ENCODE results near the gene HOXB1. TPM values are rescaled to one million over a fixed set of nuclear protein-coding genes. Genes with fewer than 3 reads are reported as not detected.

Gene HOXB1
- total RNA-seq: not detected

DNA sequence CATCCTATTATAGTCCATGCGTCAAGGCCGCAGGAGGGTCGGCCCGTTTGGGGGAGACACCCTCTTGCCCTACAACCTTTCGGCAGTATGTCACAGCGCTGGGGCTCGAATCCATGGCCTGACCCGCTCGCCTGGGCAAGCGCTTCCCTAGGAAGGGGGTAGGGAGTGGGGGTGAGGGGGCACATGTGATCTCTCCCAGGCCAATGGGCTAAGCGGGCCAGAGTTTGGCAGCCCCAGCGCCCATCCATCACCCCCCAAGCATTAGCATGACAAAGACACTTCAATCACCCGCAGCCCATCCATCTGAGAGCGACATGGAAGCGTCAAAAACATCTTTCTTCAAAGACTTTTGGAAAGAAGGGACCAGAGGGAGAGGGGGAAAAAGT is at the start of gene HOXB1:
TSS of gene HOXB1 (minus strand) at position 125 of the 386 bp plus-strand sequence. CDS start at position 18, 107 bp downstream.
- no peak for ATAC-seq
- no peak for DNase-seq (ENCODE audit: low spot score)

DNA sequence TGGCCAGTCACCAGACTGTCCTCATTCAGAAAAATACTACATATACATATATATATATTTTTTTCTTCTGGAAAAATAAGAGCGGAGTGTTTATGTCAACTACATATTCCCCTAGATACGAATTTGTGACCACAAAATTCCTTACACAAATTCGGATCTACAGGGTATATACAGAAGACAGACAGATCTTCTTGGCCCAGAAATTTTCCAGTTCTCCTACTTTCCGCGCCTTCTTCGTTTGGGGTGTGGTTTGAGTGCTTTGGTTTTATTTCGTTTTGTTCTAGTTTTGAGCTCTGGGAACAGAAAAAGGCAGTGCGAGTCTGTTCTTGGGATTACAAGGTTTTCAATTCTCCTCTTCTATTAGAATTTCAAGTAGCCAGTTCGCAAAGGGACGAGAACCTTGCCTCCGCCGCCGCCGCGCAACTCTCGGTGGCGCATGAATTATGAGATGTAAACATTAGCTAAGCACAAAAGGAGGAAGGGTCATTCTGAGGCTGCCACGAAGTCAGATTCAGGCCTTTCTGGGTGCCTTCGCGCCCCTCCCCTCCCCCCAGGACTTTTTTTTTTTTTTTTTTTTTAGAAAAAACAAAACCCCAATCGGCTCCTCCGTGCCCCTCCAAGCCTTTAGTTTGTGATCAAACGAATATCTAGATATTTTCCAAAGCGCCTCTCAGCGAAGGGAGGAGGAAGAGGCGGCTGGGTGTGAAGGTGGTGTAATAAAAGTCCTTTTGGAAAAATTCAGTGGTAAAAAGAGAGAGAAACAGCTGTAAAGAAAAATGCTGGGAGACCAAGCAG is 49.1 kb upstream of the HOXB1 start:
- no peak for ATAC-seq
- DNase-seq (ENCODE audit: low spot score): no peak

DNA sequence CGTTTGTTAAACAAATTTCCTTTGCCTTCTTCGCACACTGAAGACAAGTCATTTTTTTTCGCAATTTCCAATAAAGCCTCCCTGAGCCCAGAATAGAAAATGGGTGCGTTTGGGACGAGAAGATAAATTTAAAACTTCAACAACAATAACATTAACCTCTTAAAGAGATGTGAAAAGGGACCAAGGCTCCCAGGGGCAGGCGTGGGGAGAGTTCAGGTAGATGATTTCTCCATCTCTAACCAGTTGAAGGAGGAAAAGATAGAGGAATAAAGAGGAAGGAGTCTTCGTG is 48.6 kb upstream of the HOXB1 start:
- no peak for DNase-seq (ENCODE audit: low spot score)
- ATAC-seq: no peak

DNA sequence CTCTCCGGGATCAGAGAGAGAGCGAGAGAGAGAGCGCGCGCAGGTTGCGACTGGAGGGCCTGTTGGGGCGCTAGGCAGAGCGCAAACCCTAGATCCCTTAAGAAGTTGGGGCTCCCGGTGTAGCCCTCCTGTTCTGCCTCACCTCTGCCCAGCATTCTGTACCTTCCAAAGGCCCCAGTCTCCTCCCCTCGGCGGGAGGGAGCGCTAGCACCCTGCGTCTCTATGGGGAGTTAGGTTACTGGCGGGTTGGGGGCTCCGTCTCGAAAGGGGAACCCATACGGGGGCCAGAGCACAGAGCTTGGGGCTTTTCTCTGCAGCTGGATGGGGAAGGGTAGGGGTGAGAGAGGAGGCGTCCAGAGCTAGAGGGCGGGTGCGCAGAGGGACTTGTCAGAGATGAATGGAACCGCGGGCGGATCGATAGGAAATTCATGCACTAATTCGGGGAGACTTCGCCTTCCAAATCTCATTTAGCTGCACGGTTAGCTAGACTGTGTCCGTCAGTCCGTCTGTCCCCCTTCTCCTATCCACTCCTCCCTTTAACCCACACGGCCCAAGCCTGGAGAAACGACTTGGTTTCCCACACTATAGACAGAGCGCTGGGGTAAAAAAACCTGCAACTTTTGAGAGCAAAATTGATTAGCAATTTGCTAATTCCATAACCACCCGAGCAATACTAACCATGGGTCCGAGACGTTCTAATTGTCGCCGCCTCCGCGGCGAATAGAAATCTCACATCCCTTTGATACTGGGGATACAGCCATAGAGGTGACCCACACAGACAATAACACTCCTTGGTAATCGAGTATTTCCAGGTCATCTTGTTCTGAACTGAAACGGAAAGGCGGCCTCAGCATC is 48.0 kb upstream of the HOXB1 start:
- DNase-seq (ENCODE audit: low spot score): no peak
- ATAC-seq: peak; percentile 6

DNA sequence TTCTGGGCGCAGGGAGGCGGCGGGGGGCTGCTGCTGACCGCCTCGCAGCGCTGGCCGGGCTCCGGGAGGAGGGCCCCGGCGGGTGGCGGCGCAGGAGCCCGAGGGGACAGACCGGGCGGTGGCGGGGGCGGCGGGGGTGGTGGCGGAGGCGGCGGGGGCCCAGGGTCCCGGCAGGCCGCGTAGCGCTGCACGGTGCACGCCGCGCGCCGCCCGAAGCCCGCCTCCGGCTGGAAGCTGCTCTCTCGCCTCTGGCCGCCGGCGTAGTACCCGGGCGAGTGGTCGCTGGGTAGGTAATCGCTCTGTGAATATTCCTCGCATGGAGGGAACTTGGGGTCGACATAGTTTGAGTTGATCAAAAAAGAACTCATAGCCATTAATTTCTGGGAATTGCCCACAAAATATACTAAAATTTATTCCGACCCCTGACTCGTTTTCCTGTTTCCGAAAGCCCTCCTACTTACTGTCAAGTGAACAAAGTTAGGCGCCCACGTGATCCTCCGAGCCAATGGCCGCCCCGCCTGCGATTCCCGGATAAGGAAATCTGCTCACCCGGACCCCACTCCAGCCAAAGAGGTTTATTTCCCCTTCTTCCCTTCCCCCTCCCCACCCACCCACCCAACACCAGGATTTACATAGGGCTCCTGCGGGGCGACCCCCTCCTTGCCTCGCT is 47.3 kb upstream of the HOXB1 start, which contains the start of gene HOXB4:
TSS of gene HOXB4 (minus strand) at position 405 of the 670 bp plus-strand sequence. CDS start at position 374, 31 bp downstream.
- DNase-seq (ENCODE audit: low spot score): peak; percentile 65

DNA sequence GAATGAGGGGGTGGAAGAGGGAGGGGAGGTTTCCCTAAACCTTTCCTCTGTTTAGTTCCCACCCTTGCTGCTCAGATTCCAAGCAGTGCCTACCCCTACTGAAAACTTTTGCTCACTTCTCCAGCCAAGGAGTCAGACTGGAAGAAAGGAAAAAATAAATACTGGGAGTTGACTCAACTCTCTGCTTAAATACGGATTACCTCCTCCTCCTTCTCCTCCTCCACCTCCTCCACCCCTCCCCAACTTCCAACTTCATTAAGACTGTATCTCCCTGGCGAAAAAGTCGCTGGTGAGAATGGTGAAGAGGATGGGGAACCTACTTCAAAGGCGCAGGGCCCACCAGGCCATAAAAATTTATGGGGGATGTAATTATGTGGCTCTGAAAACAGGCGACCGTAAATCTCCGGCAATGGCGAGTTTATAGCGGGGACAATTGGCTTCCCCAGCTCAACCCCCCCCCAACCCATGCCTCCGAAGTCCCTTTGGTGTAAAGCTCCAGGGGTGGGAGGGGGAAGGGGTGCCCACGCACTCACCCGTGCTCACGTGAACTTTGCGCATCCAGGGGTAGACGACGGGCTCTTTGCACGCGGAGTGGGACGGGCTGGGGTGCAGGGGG is 46.6 kb upstream of the HOXB1 start:
- no peak for DNase-seq (ENCODE audit: low spot score)

More for the DNA sequence above, 47.3 kb upstream of the HOXB1 start, which contains the start of gene HOXB4:
- peak; percentile 55 for ATAC-seq

DNA sequence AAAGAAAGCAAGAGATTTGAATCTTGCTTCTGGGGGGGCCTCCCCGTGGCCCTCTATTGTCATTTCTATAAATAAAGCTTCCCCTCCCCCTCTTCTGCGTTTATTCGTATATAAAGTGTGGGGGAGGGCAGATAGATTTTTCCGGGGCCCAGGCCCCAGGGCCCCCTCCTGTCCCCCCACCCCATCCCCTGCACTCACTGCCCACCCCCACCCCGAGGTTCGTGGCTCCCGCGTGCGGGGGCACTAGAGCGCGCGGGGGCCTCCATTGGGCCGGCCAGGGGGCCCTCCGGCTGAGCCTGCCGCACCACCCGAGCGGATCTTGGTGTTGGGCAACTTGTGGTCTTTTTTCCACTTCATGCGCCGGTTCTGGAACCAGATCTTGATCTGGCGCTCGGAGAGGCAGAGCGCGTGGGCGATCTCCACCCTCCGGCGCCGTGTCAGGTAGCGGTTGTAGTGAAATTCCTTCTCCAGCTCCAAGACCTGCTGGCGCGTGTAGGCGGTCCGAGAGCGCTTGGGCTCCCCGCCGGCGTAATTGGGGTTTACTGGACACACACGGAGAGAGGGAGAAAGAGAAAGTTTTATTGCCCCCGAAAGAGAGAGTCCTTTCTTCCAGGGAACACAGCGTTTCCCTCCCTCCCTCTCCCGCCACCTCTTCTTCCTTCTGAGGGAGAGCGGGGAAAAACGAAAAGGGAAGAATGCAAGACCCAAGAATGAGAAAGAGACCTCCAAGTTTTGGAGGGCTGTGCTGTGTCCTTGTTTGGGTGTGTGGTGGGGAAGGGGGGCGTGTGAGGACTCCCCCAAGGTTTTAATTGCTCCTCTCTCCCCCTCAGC is 45.9 kb upstream of the HOXB1 start:
- ATAC-seq (no peak), DNase-seq (ENCODE audit: low spot score) (no peak)

More for the DNA sequence above, 46.6 kb upstream of the HOXB1 start:
- no peak for ATAC-seq

DNA sequence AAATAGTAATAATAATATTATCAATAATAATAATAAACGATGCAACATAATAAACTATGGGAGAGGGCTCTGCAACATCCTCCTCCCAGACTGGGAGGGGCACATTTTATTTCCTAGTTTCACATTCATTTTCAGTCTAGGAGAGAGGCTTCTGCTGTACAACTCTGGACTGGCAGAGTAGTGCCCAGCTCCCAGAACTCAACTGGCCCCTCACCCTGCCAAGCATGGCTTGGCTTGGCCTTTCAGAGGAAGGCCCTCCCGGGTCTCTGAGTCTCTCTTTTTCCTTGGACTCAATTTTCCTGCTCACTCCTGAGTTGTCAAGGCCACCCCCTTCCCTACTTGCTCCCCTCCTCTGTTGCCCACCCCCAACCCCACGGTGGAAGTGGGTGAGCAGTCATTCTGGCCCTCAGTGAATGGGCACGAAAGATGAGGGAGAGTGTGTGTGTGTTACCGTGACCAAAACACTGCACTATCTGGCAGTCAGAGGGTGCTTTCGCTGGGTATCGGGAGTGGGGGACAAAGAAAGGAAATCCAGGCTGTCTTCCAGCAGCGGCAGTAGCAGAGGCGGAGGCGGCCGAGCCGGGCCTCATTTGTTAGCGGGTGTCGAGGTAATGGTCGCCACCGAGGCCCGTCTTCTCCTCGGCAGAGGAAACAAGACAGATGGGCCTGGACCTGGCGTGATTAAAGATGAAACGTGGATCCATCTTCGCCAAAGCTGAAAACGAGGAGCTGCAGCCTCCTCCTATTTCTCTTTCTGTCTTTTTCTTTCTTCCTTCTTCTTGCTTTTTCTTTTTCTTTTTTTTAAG is 45.1 kb upstream of the HOXB1 start:
- ATAC-seq (peak; percentile 35), DNase-seq (ENCODE audit: low spot score) (no peak)

DNA sequence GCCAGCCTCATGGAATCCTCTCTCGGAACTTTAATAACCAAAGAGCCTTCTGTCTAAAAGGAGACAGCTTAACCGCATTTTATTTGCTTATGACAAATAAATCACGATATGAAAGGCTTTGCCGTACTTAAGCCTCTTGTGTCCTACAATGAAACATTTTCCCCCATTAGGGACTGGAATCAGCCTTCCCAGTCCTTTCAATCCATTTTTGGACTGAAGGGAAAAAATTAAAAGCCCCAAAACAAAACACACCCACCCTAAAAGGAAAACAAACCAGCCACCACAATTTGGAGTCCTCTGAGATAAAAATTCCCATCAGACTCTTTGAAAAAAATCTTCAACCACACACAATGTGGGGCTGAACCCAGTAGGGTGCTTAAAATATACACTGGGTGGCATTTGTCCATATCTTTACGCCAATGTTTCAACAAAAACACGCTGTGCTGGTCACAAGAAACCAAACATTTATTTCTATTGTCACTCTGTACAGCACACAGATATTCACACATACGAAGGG is 44.3 kb upstream of the HOXB1 start:
- no peak for DNase-seq (ENCODE audit: low spot score)
- no peak for ATAC-seq

DNA sequence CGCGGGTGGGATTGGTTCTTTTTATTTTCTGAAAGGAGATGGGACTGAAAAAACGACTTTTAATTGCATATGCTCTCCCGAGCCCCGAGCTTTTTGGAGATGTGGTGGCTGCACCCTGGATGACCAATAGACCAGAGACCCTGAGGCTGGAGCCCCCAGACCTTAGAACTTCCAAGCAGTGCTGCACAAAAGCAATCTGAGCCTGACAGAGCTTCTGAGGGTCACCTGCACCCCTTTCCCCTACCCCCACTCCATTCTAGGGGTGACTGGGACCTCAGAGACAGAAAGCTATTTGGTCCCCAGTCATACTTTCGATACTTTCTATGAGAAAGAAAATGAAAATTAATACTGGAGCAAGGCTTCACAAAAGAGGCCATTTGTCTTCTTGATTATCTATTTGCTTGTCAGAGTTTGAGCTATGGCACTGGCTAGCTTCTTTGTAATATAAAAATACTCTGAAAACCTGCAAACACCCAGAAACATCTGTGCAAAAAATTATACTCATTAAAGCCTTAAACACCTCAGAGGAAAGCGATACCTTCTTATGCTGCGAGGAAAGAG is 43.8 kb upstream of the HOXB1 start:
- no peak for ATAC-seq
- no peak for DNase-seq (ENCODE audit: low spot score)

DNA sequence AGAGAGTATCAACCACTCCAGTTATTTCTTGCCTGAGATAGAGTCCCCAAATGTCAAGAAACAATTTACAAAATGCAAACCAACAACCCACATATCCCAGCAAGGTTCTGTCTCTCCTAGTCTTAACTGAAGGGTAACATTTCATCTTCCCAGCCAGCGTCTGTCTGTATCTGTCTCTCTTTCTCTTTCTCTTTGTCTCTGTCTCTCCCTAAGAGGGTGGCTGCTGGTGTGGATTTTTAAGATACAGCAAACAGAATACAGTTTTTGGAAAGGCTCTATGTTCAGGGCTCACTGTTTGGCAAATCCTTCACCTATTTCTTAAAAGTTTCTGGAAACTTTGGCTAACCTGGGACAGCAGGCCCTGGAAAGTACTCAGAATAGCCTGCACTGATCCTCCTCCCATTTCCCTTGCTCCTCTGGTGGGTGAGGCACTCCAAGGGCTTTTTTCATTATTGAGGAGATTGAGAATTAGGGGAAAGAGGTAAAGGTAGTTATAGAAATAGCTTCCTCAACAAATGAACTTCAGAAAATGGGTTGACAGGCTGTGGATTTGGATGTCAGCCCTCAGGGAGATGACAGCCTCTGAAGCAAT is 41.1 kb upstream of the HOXB1 start:
- DNase-seq (ENCODE audit: low spot score) (no peak), ATAC-seq (no peak)

DNA sequence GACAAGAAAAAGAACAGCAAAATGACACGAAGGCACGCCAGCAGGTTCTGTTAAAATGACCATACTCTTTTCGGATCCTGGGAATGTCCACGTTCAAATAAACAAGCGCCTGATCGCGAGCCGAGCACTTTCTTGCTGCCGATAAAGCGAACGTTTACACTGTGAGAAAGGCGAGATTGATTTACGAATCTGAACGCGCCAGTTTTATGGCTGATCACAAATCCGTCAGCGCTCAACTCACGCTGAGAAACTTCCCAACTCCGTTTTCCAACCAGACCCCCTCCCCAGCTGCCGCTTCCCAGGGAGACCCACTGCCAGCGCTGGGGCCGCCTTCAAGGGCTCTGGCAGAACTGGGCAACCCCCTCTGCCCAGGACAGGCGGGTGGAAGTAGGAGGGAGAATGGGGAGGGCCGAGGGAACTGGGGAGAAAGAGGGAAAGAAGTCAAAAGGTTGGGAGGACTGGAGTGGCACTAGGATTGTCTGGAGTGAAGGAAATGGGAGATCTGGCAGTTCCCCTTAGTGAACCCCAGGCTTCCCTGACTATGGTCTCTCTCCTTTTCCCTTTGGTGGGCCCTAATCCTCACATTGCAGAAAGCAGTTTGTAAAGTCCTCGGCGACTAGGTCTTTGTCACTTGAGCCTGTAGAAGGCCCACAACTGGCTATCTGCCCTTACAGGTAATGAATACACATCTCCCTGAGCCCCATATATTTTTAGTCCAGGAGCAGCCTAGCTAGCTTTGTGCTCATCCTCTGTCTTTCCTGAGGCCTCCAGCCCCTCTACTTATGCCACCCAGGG is 40.4 kb upstream of the HOXB1 start:
- DNase-seq (ENCODE audit: low spot score): no peak
- ATAC-seq: no peak

DNA sequence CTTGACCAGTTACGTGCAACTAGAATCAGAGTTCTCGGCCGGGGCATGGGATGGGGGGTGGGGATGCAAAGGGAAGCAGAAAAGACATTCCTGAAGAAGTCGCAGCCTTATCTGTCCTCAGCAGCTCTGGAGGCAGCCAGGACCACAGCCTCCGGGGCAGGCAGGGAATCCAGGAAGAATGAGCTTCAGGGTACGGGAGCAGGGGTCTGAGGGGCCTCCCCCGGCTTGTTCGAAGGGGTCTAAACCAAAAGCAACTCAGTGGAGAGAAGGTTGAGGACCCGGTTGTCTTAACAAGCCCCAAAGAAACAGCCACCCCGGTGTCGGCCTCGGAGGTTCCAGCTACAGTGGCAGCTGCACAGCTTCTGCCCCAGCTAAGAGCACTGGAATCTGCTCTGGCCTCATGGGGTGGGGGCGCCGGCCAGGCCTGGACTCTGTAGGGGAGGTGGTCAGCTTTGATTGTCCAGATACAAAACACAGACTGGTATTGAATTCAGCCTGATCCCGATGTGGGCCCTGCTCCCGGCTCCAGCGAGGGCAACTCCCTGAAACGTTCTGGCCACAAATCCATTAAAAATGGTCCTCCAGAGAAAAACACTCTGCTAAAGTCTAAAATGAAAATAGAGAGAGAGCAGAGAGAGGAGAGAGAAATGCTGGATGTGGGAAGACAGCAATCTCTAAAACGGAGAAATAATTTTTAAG is 39.7 kb upstream of the HOXB1 start:
- DNase-seq (ENCODE audit: low spot score) (no peak), ATAC-seq (peak; percentile 31)

DNA sequence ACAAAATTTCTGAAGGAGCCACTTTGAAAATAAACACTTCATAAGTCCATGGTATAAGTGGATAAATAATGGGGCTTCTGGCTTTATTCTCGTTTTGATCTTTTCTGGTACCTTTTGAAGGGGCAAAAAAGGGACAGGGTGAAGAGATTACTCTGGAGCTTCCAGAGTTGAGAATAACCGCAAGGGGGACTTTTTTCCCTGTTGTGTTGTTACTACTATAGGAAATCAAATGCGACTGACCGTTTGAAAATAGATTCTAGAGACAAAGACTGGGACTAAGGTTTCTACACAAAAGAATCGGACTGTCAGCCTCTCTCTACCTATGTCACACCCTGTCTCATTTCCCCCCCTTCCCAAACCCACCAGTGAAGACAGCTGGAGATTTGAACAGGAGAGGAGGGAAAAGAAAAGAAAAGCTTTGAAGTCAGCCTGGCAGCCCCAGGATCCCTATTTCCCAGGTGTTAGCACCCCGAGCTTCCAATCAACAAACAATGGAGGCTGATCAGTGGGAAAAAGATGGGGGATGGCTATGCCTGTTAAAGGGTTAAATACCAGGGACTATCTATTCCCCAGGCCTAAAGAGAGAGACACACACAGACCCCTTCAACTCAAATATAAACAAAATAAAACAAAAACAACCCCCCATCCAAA is 39.0 kb upstream of the HOXB1 start:
- DNase-seq (ENCODE audit: low spot score) (no peak), ATAC-seq (no peak)

DNA sequence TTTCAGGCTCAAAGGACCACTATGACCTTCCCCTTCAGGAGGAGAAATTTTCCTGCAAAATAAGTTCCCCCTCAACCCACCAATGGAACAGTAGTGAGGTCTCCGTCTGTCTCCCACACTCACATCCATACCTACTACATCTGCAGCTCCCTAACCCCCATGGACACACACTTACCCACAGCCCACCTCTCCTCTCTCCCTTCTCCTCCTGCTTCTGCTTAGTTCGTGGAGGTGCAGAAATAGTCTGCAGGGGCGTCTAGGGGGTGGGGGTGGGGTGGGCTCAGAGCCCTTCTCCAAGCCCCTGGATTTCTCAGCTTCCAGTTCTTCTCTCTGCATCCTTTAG is 38.4 kb upstream of the HOXB1 start:
- DNase-seq (ENCODE audit: low spot score) (no peak), ATAC-seq (no peak)

DNA sequence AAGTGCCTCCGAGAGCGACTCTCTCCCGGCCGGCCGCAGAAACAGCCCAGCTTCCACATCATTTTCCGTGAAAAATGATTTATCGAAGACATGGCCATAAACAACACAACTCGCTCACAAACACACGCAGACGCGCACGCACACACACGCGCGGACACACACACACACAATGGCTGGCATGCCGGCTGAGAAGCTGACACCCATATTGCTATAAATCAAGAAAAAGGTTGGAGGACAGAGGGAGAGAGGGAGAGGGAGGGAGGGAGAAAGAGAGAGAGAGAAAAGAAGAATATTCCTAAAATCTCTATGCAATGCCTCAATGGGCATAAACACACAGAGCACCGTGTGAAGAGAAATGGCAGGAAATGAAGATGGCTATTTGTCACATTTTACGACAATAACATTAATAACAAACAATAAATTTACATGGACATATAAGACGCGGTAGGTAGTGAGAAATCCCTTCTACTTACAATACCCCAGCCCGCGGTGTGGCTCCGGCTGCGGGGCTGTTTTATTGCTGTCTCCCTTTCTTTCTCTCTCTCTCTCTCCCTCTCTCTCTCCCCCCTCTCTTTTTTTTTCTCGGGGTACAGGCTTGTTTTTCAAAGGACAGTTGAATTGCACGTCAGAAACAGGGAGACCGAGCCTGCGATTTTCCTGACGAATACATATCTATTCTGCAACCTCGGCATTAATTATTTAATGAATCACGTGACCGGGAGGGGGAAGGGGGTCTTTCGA is 37.9 kb upstream of the HOXB1 start:
- no peak for DNase-seq (ENCODE audit: low spot score)
- ATAC-seq: no peak
